Left forelimb (tissue), 1 donor: ENCODE data around the gene PSMA4.
"Not testable (repeated sequence)": the region's sequence is repeated elsewhere in the genome, so short reads cannot be mapped to it uniquely, and the experiment has no call there.

ENCODE experiments used
- DNase-seq: peaks from one replicate; pipeline ENCODE4 v3.0.0-alpha.2; 2018; ENCODE audit warnings: low spot score

Gene PSMA4

GRCh38 chr15:78540141-78540870, at the start of gene PSMA4:
TSS of gene PSMA4 (plus strand) at chr15:78540444. CDS start at chr15:78541928, 1,484 bp downstream.
- peak; percentile 97 for DNase-seq

GRCh38 chr15:78492872-78493271, 47.4 kb upstream of the PSMA4 start:
- no peak for DNase-seq

GRCh38 chr15:78501857-78502256, 38.4 kb upstream of the PSMA4 start:
- no peak for DNase-seq

- no peak for DNase-seq
These were observed 37.6 kb upstream of the PSMA4 start for GRCh38 chr15:78502641-78503040.

DNA sequence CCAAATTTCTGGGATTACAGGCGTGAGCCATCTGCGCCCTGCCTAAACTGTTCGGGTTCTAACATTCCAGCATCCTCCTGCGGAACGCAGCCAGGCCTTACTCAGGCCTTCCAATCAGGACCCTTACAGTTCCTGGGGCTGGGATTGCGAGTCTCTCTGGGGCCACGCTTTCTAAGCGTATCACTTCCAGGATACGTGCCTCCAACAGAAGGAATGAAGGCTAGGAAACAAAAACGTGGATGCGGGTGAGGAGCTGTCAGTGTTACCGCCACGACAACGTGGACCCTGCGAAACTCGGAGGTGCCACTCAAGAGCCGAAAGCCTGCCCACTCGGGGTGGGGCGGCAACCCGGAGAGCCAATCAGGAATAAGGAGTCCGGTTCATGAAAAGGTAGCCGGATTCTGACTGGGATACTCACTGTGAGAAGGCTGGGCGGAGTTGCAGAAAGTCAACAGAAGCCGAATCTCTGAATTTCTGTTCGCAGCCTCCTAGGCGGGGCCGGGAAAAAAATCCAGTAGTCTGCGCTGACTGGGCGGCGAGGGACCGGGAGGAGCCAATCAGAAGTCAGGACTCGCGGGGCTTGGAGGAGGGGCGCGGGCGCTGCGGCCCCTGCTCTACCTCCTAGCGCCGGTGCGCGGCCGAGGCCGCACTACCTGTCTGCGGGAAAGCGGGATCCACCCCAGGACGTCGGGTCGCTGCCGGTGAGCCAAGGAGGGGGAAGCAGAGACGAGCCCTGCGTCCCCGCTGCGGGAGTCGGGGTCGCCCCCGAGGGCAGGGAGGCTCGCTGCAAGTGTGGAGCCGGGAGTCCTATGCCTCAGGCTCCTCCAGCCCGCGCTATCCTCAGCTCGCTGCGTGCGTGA, 33.0 kb upstream of the PSMA4 start, which contains the start of gene HYKK:
HYKK (plus strand) TSS at position 607 of the 860 bp plus-strand sequence. CDS start 5,512 bp downstream, outside the sequence.
- peak; percentile 92 for DNase-seq

DNA sequence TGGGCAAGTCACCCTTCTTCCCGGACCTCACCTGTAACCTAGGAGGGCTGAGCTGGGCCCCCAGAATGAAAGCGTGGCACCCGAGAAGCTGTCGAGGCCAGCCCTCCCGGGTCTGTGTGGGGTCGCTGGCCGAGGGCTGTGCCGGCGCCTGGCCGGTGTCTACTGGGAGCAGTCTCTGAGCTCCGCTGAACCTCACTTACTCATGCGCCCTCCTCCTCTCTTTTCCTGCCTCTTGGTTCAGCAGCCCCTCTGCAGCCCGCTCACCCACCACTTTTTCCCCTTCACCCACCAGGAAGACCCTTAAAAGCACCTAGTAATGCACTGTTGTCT, 32.4 kb upstream of the PSMA4 start:
- no peak for DNase-seq

DNA sequence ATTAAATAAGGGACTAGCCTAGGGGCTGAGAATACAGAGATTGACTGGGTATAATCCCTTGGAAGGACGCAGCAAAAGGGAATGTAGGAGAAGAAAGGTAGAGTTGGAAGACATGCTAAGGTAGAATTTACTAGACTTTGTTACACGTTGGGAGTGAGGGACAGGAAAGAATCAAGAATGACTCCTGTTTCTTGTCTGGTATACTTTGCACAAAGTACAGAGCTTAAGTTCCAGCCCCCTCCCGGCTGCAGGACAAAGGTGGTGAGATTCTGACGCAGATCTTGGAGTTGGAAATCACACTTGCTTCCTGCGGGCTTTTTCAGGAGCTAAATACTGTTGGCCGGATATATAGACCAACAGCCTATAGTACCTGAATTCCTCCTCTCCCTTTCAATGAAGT, 32.0 kb upstream of the PSMA4 start:
- no peak for DNase-seq

GRCh38 chr15:78509726-78510312, 30.4 kb upstream of the PSMA4 start:
- no peak for DNase-seq

DNA sequence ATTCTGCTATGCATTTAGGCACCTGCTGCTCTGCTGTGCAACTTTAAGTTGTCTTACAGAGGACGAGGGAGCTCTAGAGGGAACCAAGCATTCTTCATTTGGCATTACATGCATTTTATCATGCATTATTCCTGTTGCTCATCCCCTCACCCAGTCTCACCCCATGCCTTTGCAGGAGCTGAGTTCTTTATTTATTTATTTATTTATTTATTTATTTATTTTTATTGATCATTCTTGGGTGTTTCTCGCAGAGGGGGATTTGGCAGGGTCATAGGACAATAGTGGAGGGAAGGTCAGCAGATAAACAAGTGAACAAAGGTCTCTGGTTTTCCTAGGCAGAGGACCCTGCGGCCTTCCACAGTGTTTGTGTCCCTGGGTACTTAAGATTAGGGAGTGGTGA, 20.2 kb upstream of the PSMA4 start:
- not testable (repeated sequence) for DNase-seq

- no peak for DNase-seq
These were observed 16.0 kb upstream of the PSMA4 start for GRCh38 chr15:78524230-78524629.

- DNase-seq = no peak
These were observed 12.9 kb upstream of the PSMA4 start for GRCh38 chr15:78527325-78527724.

DNA sequence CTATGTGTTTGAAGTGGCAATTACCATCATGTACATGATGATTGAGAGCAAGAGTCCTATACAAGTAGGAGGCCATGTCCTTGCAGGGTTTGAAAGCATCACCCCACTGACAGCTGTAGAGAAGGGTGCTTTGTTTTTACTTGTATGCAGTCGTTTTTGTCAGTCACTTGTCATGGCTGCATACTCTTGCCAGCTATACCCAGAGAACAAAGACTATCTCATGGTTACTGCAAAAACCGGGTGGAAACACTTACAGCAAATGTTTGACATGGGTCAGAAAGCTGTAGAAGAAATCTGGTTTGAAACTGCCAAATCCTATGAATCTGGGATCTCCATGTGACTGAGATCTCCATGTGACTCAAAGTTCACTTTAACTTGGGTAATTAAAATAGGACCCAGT, 6.9 kb upstream of the PSMA4 start:
- DNase-seq = no peak

DNA sequence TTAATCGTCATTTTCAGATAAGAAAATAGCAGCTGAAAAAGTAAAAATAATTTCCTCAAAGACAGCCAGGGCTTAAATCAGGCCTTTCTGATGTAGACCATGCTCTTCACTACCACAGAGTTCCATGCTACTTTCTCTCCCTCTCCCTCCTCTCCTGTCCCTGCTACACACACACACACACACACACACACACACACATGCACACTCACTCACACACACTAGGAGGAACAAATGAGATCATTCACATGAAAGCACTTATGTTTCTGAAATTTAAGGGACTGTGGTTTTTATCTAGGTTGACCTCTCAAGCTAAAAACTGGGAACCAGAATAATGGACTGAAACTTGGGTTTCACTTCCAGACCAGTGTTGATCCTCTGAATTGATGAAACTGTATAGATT, 4.1 kb upstream of the PSMA4 start:
- no peak for DNase-seq

GRCh38 chr15:78537266-78537905, 2.9 kb upstream of the PSMA4 start:
- no peak for DNase-seq

- no peak for DNase-seq
These were observed 1.9 kb upstream of the PSMA4 start for GRCh38 chr15:78538358-78538757.

DNA sequence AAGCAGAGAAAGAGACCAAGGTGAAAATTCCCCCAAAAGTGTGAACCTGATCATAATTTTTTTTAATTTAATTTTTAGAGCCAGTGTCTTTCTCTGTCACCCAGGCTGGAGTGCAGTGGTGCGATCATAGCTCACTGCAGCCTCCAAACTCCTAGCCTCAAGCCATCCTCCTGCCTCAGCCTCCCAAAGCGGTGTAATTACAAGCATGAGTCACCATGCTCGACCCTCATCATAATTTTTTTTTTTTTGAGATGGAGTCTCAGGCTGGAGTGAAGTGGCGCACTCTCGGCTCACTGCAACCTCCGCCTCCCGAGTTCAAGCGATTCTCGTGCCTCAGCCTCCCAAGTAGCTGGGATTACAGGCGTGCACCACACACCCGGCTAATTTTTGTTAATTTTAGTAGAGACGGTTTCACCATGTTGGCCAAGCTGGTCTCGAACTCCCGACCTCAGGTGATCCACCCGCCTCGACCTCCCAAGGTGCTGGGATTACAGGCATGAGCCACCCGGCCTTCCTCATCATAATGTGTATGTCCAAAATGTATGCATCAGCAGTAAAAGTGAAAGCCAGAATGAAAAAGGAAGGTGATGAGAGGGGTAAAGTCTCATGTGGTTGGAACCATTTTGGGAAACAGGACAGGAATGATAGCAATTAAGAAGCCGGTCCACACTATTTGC, 642 bp upstream of the PSMA4 start:
- DNase-seq = not testable (repeated sequence)

DNA sequence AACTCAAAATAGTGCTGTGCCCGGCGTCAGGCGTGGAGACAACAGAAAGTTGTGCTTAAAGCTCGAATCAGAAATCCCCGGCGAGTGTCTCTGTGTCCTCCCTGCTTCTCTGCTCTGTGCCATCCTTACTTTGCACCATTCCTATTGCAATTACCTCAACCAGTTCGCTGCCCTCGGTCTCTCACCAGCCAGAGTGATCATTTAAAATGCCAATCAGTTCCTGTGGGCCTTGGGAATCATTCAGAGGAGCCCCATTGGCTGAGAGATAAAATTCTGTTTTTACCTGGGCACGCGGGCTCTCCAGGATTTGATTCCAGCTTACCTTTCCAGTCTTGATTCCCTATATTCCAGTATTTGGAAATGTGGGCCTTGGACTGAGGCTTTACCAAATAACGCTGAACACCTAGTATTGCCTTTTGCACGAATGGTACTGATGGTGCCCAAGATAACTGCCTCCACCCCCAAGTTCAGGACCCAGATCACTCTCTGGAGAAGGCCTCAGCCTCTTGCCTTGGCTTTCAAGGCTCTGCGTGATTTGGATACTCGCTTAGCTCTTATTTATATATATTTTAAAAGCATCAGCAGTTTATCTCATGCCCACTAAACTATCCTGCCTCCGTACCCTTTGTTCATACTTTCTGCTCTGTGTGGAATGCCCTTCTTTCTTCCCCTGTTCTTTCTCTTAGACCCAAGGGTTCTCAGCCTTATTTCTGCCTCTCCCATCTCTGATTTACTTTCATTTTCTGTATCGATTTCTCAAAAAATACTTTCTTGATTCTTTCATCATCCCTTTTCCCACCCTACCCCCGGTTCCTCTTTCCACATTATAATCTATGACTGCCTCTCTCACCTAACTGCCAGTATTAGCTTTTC, 863 bp downstream of the PSMA4 start:
- no peak for DNase-seq

DNA sequence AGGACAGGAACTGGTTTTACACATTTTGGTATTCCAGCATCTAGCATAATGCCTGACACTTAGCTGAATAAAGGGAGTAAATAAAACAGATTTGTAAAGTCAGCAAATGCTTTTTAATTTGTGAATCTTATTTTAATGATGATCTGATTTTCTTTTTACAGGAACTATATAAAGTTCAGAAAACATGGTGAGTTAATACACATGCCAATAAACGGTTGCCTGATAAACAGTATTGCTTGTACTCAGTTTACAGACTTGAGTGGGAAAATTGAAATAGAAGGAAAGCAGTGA, 1.4 kb downstream of the PSMA4 start:
- DNase-seq = no peak

- no peak for DNase-seq
These were observed 2.4 kb downstream of the PSMA4 start for GRCh38 chr15:78542647-78543046.

- DNase-seq = no peak
These were observed 9.9 kb downstream of the PSMA4 start for GRCh38 chr15:78550194-78550593.

DNA sequence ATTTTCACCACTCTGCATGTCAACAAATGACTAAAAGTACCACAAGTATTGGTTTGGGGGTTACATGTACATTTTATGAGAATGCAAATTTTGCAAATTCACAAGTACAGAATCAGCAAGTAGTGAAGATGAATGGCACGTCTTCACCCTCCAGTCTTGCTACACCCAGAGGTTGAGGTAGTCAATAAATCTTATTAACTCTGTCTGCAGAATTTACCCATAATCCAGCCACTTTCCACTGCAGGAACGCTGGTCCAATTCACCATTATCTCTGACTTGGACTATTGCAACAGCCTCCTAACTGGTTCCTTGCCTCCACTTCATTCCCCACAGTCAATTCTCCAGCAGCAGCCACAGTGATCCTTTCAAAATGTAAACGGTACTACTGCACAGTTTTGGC, 10.6 kb downstream of the PSMA4 start:
- DNase-seq = no peak
